ENCODE measurements around the gene IGFLR1.
"Not testable (repeated sequence)": the region's sequence is repeated elsewhere in the genome, so short reads cannot be mapped to it uniquely, and the experiment has no call there.

Gene IGFLR1

GRCh38 chr19:35724560-35724959 is 17.7 kb downstream of the IGFLR1 start:
- no peak overlapping the region for H3K27ac ChIP-seq (ENCODE audit: low read length)
- H3K9me3 ChIP-seq (ENCODE audit: control insufficient read depth in 1 of 2, low read length in 2 of 2), result no peaks in the 10 kb centered on the region
- peaks cover 70 to 89% of the 10 kb centered on the region in 2 donors for H3K36me3 ChIP-seq (ENCODE audit: control insufficient read depth in 1 of 2, insufficient read depth in 2 of 2, low read length in 2 of 2)
- no peaks in the 10 kb centered on the region for H3K27me3 ChIP-seq (ENCODE audit: low read depth, low read length)
- peaks cover 0 to 6% of the 10 kb centered on the region in 2 donors for H3K4me1 ChIP-seq (ENCODE audit: control insufficient read depth in 1 of 2, insufficient read depth in 2 of 2, low read length in 2 of 2)
- H3K4me3 ChIP-seq (ENCODE audit: low read depth in 1 of 2, low read length in 2 of 2), result no peak overlapping the region

GRCh38 chr19:35724132-35724531 is 18.1 kb downstream of the IGFLR1 start:
- peaks cover 4 to 10% of the 10 kb centered on the region in 2 donors for H3K4me1 ChIP-seq (ENCODE audit: control insufficient read depth in 1 of 2, insufficient read depth in 2 of 2, low read length in 2 of 2)
- not testable (repeated sequence) for H3K4me3 ChIP-seq (ENCODE audit: low read depth in 1 of 2, low read length in 2 of 2); H3K27me3 ChIP-seq (ENCODE audit: low read depth, low read length); H3K27ac ChIP-seq (ENCODE audit: low read length); H3K9me3 ChIP-seq (ENCODE audit: control insufficient read depth in 1 of 2, low read length in 2 of 2)
- peaks cover 66 to 85% of the 10 kb centered on the region in 2 donors for H3K36me3 ChIP-seq (ENCODE audit: control insufficient read depth in 1 of 2, insufficient read depth in 2 of 2, low read length in 2 of 2)

GRCh38 chr19:35723671-35724070 is 18.6 kb downstream of the IGFLR1 start:
- no peaks in the 10 kb centered on the region for H3K9me3 ChIP-seq (ENCODE audit: control insufficient read depth in 1 of 2, low read length in 2 of 2)
- no peaks in the 10 kb centered on the region for H3K27me3 ChIP-seq (ENCODE audit: low read depth, low read length)
- no peak overlapping the region for H3K4me3 ChIP-seq (ENCODE audit: low read depth in 1 of 2, low read length in 2 of 2)
- peaks cover 7 to 15% of the 10 kb centered on the region in 2 donors for H3K4me1 ChIP-seq (ENCODE audit: control insufficient read depth in 1 of 2, insufficient read depth in 2 of 2, low read length in 2 of 2)
- H3K27ac ChIP-seq (ENCODE audit: low read length), result no peak overlapping the region
- peaks cover 62 to 81% of the 10 kb centered on the region in 2 donors for H3K36me3 ChIP-seq (ENCODE audit: control insufficient read depth in 1 of 2, insufficient read depth in 2 of 2, low read length in 2 of 2)

GRCh38 chr19:35722897-35723296 is 19.4 kb downstream of the IGFLR1 start:
- H3K4me1 ChIP-seq (ENCODE audit: control insufficient read depth in 1 of 2, insufficient read depth in 2 of 2, low read length in 2 of 2), result peaks cover 7 to 18% of the 10 kb centered on the region in 2 donors
- no peak overlapping the region for H3K4me3 ChIP-seq (ENCODE audit: low read depth in 1 of 2, low read length in 2 of 2)
- H3K27ac ChIP-seq (ENCODE audit: low read length), result no peak overlapping the region
- H3K9me3 ChIP-seq (ENCODE audit: control insufficient read depth in 1 of 2, low read length in 2 of 2), result no peaks in the 10 kb centered on the region
- H3K36me3 ChIP-seq (ENCODE audit: control insufficient read depth in 1 of 2, insufficient read depth in 2 of 2, low read length in 2 of 2), result peaks cover 57 to 73% of the 10 kb centered on the region in 2 donors
- no peaks in the 10 kb centered on the region for H3K27me3 ChIP-seq (ENCODE audit: low read depth, low read length)

DNA sequence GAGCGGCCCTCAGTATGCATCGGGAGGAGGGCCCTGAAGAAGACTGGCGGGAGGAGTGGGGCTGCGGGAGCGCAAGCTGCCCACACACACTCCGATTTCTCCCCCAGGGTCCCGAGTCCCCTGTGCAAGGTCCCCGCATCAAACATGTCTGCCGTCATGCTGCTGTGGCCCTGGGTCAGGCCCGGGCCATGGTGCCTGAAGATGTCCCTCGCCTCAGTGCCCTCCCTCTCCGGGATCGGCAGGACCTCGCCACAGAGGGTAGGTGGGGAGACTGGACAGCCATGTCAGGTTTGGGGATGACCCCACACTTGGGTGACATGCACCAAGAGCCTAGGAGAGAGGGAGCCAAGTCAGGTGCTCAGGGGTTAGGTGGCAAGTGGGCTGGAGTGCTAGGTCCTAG is 19.8 kb downstream of the IGFLR1 start:
- H3K4me3 ChIP-seq (ENCODE audit: low read depth in 1 of 2, low read length in 2 of 2), result no peak overlapping the region
- no peaks in the 10 kb centered on the region for H3K9me3 ChIP-seq (ENCODE audit: control insufficient read depth in 1 of 2, low read length in 2 of 2)
- no peak overlapping the region for H3K27ac ChIP-seq (ENCODE audit: low read length)
- peaks cover 7 to 18% of the 10 kb centered on the region in 2 donors for H3K4me1 ChIP-seq (ENCODE audit: control insufficient read depth in 1 of 2, insufficient read depth in 2 of 2, low read length in 2 of 2)
- no peaks in the 10 kb centered on the region for H3K27me3 ChIP-seq (ENCODE audit: low read depth, low read length)
- H3K36me3 ChIP-seq (ENCODE audit: control insufficient read depth in 1 of 2, insufficient read depth in 2 of 2, low read length in 2 of 2), result peaks cover 52 to 68% of the 10 kb centered on the region in 2 donors

- Histone ChIP-seq H3K36me3 (ENCODE audit: control insufficient read depth in 1 of 2, insufficient read depth in 2 of 2, low read length in 2 of 2) (peaks cover 43 to 58% of the 10 kb centered on the region in 2 donors), H3K4me3 (ENCODE audit: low read depth in 1 of 2, low read length in 2 of 2) (no peak overlapping the region), H3K4me1 (ENCODE audit: control insufficient read depth in 1 of 2, insufficient read depth in 2 of 2, low read length in 2 of 2) (peaks cover 7 to 18% of the 10 kb centered on the region in 2 donors), H3K27me3 (ENCODE audit: low read depth, low read length) (no peaks in the 10 kb centered on the region), H3K9me3 (ENCODE audit: control insufficient read depth in 1 of 2, low read length in 2 of 2) (no peaks in the 10 kb centered on the region), H3K27ac (ENCODE audit: low read length) (no peak overlapping the region)
Observed at GRCh38 chr19:35721374-35721773, 20.9 kb downstream of the IGFLR1 start.

- Histone ChIP-seq H3K27ac (ENCODE audit: low read length) (no peak overlapping the region), H3K4me3 (ENCODE audit: low read depth in 1 of 2, low read length in 2 of 2) (no peak overlapping the region), H3K27me3 (ENCODE audit: low read depth, low read length) (no peaks in the 10 kb centered on the region), H3K36me3 (ENCODE audit: control insufficient read depth in 1 of 2, insufficient read depth in 2 of 2, low read length in 2 of 2) (peaks cover 36 to 50% of the 10 kb centered on the region in 2 donors), H3K4me1 (ENCODE audit: control insufficient read depth in 1 of 2, insufficient read depth in 2 of 2, low read length in 2 of 2) (peaks cover 12 to 24% of the 10 kb centered on the region in 2 donors), H3K9me3 (ENCODE audit: control insufficient read depth in 1 of 2, low read length in 2 of 2) (no peaks in the 10 kb centered on the region)
Observed at GRCh38 chr19:35720648-35721047, 21.6 kb downstream of the IGFLR1 start.

- no peak overlapping the region for H3K27ac ChIP-seq (ENCODE audit: low read length)
- no peaks in the 10 kb centered on the region for H3K27me3 ChIP-seq (ENCODE audit: low read depth, low read length)
- peaks cover 12 to 26% of the 10 kb centered on the region in 2 donors for H3K4me1 ChIP-seq (ENCODE audit: control insufficient read depth in 1 of 2, insufficient read depth in 2 of 2, low read length in 2 of 2)
- no peak overlapping the region for H3K4me3 ChIP-seq (ENCODE audit: low read depth in 1 of 2, low read length in 2 of 2)
- peaks cover 31 to 45% of the 10 kb centered on the region in 2 donors for H3K36me3 ChIP-seq (ENCODE audit: control insufficient read depth in 1 of 2, insufficient read depth in 2 of 2, low read length in 2 of 2)
- H3K9me3 ChIP-seq (ENCODE audit: control insufficient read depth in 1 of 2, low read length in 2 of 2), result no peaks in the 10 kb centered on the region
Observed at GRCh38 chr19:35720163-35720524, 22.1 kb downstream of the IGFLR1 start.

DNA sequence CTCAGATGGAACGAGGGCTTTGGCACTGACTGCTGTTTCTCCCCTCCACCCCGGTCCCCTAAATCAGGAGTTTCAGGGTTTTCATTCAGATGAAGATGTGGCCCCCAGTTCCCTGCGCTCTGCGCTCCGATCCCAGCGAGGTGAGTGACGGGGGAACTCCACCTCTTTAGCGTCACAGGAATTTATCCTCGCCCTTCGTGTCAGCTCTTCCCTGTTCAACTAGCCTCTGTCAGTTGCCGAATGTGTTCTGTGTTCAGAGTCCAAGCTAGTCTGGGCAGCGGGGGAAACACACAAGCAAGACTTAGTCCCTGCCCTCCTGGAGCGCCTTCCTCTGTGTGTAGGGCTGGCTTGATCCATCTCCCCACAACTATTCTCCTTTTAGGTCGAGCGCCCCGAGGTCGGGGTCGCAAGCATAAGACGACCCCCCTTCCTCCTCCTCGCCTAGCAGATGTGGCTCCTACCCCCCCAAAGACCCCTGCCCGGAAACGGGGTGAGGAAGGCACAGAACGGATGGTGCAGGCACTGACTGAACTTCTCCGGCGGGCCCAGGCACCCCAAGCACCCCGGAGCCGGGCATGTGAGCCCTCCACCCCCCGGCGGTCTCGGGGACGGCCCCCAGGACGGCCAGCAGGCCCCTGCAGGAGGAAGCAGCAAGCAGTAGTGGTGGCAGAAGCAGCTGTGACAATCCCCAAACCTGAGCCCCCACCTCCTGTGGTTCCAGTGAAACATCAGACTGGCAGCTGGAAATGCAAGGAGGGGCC is 22.7 kb downstream of the IGFLR1 start:
- no peaks in the 10 kb centered on the region for H3K9me3 ChIP-seq (ENCODE audit: control insufficient read depth in 1 of 2, low read length in 2 of 2)
- peaks cover 12 to 26% of the 10 kb centered on the region in 2 donors for H3K4me1 ChIP-seq (ENCODE audit: control insufficient read depth in 1 of 2, insufficient read depth in 2 of 2, low read length in 2 of 2)
- peak overlapping the region; percentile 73 to 74 for H3K4me3 ChIP-seq (ENCODE audit: low read depth in 1 of 2, low read length in 2 of 2)
- peaks cover 25 to 40% of the 10 kb centered on the region in 2 donors for H3K36me3 ChIP-seq (ENCODE audit: control insufficient read depth in 1 of 2, insufficient read depth in 2 of 2, low read length in 2 of 2)
- peak overlapping the region; percentile 16 for H3K27ac ChIP-seq (ENCODE audit: low read length)
- no peaks in the 10 kb centered on the region for H3K27me3 ChIP-seq (ENCODE audit: low read depth, low read length)

GRCh38 chr19:35718345-35719041 is 23.8 kb downstream of the IGFLR1 start:
- H3K9me3 ChIP-seq (ENCODE audit: control insufficient read depth in 1 of 2, low read length in 2 of 2), result no peaks in the 10 kb centered on the region
- peaks cover 12 to 26% of the 10 kb centered on the region in 2 donors for H3K4me1 ChIP-seq (ENCODE audit: control insufficient read depth in 1 of 2, insufficient read depth in 2 of 2, low read length in 2 of 2)
- peak overlapping the region; percentile 73 to 74 for H3K4me3 ChIP-seq (ENCODE audit: low read depth in 1 of 2, low read length in 2 of 2)
- no peaks in the 10 kb centered on the region for H3K27me3 ChIP-seq (ENCODE audit: low read depth, low read length)
- H3K36me3 ChIP-seq (ENCODE audit: control insufficient read depth in 1 of 2, insufficient read depth in 2 of 2, low read length in 2 of 2), result peaks cover 16 to 29% of the 10 kb centered on the region in 2 donors
- peak overlapping the region; percentile 16 for H3K27ac ChIP-seq (ENCODE audit: low read length)

DNA sequence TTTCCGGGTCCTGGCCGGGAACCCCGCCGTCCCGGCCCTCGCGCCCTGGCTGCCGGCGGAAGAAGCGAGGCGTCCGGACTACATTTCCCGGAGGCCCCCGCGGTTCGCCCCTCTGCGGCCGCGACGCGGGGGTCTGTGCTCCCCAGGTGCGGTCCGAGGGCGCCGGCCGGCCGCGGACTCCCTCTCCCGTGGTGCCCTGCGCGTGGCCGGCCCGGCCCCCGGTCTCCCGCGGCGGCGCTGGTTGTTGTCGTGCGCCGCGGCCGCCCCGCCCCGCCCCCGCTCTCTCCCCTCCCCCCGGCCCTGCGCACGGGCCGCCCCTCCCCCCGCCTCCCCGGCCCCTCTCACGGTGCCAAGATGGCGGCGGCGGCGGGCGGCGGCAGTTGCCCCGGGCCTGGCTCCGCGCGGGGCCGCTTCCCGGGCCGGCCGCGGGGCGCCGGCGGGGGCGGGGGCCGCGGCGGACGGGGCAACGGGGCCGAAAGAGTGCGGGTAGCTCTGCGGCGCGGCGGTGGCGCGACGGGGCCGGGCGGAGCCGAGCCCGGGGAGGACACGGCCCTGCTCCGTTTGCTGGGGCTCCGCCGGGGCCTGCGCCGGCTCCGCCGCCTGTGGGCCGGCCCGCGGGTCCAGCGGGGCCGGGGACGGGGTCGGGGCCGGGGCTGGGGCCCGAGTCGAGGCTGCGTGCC is 24.4 kb downstream of the IGFLR1 start, which contains the start of gene KMT2B:
TSS of gene KMT2B (plus strand) at position 339 of the 680 bp plus-strand sequence. CDS start at position 355, 16 bp downstream.
- H3K4me1 ChIP-seq (ENCODE audit: control insufficient read depth in 1 of 2, insufficient read depth in 2 of 2, low read length in 2 of 2), result peaks cover 12 to 26% of the 10 kb centered on the region in 2 donors
- no peaks in the 10 kb centered on the region for H3K27me3 ChIP-seq (ENCODE audit: low read depth, low read length)
- H3K27ac ChIP-seq (ENCODE audit: low read length), result peak within 1 kb of the TSS; percentile 75
- no peaks in the 10 kb centered on the region for H3K9me3 ChIP-seq (ENCODE audit: control insufficient read depth in 1 of 2, low read length in 2 of 2)
- peak within 1 kb of the TSS; percentile 76 to 97 for H3K4me3 ChIP-seq (ENCODE audit: low read depth in 1 of 2, low read length in 2 of 2)
- peaks cover 10 to 22% of the 10 kb centered on the region in 2 donors for H3K36me3 ChIP-seq (ENCODE audit: control insufficient read depth in 1 of 2, insufficient read depth in 2 of 2, low read length in 2 of 2)
